ENCODE measurements around the gene ATG16L1. TPM values are rescaled to one million over a fixed set of nuclear protein-coding genes. Genes with fewer than 3 reads are reported as not detected.

The ATG16L1 gene
- total RNA-seq, 6 experiments from 2014 or later: 14.7 to 20.2 (median 17.9) TPM

DNA sequence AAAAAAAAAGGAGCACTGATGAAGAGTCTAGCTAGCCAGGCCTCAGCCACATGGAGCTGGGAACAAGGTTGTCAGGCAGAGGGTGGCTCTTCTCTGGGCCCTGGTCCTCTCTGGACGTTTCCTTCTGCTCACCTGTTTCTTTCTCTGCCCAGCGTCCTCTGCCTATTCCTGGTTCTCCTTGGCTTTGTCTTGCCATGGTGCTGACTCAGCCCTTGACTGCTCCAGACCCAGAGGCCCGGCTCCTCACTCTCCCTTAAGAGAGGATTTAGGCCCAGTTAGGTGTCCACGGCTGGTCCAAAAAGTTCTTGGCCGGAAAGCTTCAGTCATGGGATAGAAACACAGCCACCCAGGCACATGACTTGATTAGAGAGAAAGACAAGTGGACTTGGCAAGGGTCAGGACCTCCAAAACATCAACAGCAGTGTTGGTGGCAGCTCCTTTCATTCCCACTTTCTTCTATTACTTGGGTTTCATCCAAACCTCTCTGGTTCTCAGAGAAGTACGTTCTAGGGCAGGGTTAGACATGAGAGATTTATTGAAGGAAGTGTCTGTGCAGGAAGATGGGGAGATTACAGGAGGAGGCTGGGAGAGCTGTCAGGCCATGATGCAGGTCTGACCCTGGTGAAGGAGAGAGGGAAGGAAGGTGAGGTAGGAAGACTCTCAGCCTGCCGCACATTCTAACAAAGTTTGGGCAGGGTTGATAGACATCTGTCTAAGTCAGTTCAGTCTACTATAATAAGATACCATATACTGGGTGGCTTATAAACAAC, 14.5 kb upstream of the ATG16L1 start:
- H3K27me3 ChIP-seq: no peaks in the 10 kb centered on the region
- no peak for DNase-seq
- no peaks in the 10 kb centered on the region for H3K9me3 ChIP-seq
- WGBS (ENCODE audit: insufficient coverage, low coverage, low lambda C conversion rate, missing lambda C conversion rate): 91% methylated on average over 6 of the region's 7 CpGs
- no peaks in the 10 kb centered on the region for H3K4me1 ChIP-seq
- TF ChIP-seq, protein P1, sequence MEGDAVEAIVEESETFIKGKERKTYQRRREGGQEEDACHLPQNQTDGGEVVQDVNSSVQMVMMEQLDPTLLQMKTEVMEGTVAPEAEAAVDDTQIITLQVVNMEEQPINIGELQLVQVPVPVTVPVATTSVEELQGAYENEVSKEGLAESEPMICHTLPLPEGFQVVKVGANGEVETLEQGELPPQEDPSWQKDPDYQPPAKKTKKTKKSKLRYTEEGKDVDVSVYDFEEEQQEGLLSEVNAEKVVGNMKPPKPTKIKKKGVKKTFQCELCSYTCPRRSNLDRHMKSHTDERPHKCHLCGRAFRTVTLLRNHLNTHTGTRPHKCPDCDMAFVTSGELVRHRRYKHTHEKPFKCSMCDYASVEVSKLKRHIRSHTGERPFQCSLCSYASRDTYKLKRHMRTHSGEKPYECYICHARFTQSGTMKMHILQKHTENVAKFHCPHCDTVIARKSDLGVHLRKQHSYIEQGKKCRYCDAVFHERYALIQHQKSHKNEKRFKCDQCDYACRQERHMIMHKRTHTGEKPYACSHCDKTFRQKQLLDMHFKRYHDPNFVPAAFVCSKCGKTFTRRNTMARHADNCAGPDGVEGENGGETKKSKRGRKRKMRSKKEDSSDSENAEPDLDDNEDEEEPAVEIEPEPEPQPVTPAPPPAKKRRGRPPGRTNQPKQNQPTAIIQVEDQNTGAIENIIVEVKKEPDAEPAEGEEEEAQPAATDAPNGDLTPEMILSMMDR (IDR thresholded peaks at IDR 0.05): no peak
- TF ChIP-seq POLR2A (IDR thresholded peaks at IDR 0.05): no peak
- H3K27ac ChIP-seq: no peak overlapping the region
- H3K36me3 ChIP-seq: no peaks in the 10 kb centered on the region
- intact Hi-C loops (cut with DNase I): no loop called here
- no peak overlapping the region for H3K4me3 ChIP-seq
- ATAC-seq: no peak

DNA sequence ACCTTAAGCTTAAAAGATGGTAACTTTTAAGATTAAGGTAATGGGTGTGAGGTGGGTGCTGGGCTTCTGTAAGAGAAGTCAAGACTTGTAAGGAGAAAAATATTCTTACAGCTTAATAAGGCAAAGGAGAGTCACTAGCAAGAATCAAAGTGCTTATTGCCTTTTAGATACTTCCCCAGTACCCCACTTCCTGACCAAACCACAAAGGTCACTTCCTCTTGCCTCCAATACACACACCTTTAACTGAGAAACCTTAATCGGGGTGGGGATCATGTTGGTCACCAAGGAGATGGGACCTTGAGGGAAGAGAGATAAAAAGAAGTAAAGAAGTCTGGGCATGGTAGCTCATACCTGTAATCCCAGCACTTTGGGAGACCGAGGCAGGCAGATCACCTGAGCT, 10.6 kb upstream of the ATG16L1 start:
- no peak overlapping the region for H3K27ac ChIP-seq
- no peaks in the 10 kb centered on the region for H3K27me3 ChIP-seq
- no peak for DNase-seq
- intact Hi-C loops (cut with DNase I): no loop called here
- H3K4me1 ChIP-seq: no peaks in the 10 kb centered on the region
- H3K9me3 ChIP-seq: no peaks in the 10 kb centered on the region
- H3K36me3 ChIP-seq: no peaks in the 10 kb centered on the region
- TF ChIP-seq, protein P1 (IDR thresholded peaks at IDR 0.05): no peak
- TF ChIP-seq POLR2A (IDR thresholded peaks at IDR 0.05): no peak
- WGBS (ENCODE audit: insufficient coverage, low coverage, low lambda C conversion rate, missing lambda C conversion rate): 50% methylated on average over 2 of the region's 2 CpGs
- ATAC-seq: no peak
- no peak overlapping the region for H3K4me3 ChIP-seq

DNA sequence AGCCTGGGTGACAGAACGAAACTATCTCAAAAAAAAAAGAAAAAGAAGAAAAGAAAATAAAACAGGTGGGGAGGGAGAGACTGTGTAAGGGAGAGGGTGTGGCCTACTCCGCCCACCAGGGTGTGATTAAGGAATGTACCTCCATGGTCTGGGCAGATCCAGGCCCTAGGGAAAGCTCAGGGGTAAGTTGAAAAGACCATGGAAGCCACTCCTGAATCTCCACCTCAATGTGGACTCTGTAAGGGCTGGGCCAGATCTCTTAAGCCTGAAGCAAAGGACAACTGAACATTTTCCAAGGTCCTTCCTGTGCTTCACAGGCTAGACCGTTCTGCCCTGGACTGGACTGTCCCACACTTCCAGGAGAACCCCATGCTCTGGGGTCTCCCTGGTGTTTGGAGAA, 9.7 kb upstream of the ATG16L1 start:
- Histone ChIP-seq H3K4me3 (no peak overlapping the region), H3K9me3 (no peaks in the 10 kb centered on the region), H3K4me1 (no peaks in the 10 kb centered on the region), H3K27ac (no peak overlapping the region), H3K36me3 (no peaks in the 10 kb centered on the region), H3K27me3 (no peaks in the 10 kb centered on the region)
- TF ChIP-seq, protein P1 (IDR thresholded peaks at IDR 0.05): no peak
- TF ChIP-seq POLR2A (IDR thresholded peaks at IDR 0.05): no peak
- WGBS (ENCODE audit: insufficient coverage, low coverage, low lambda C conversion rate, missing lambda C conversion rate): 60% methylated on average over 2 of the region's 3 CpGs
- DNase-seq (no peak), ATAC-seq (no peak)
- intact Hi-C loops (cut with DNase I): no loop called here

DNA sequence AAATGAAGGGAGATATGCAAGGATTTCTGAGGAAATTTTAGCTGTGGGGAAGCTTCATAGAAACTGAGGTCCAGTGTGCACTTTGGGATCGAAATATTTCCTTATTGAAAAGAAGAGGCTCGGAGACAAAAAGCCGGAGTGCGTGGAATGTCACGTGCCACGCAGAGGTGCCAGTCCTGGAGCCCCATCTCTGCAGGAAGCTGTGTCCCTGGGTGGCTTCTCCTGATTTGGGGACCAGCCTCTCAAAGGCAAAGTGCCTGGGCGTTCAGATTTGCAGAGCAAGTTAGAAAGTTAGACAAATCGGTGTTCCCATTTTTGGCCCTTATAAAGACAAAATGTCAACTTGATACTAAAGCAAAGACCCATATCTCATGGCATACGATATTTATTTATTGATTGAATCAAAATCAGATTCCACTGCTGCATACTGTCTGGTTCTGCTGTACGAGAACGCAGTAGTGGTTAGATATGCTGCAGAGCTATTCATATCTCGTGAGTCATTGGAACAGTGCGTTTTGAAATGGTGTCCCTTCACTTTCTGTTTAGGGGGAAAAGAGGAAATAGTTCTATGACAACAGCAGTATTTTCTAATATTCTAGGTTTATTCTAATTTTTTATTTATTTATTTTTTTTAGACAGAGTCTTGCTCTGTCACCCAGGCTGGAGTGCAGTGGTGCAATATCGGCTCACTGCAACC, 9.1 kb upstream of the ATG16L1 start:
- TF ChIP-seq, protein P1 (IDR thresholded peaks at IDR 0.05): no peak
- no peak for TF ChIP-seq POLR2A (IDR thresholded peaks at IDR 0.05)
- Histone ChIP-seq H3K4me1 (no peaks in the 10 kb centered on the region), H3K27me3 (no peaks in the 10 kb centered on the region), H3K9me3 (no peaks in the 10 kb centered on the region), H3K36me3 (no peaks in the 10 kb centered on the region), H3K4me3 (no peak overlapping the region), H3K27ac (no peak overlapping the region)
- WGBS (ENCODE audit: insufficient coverage, low coverage, low lambda C conversion rate, missing lambda C conversion rate): 52% methylated on average over 13 of the region's 14 CpGs
- peak; percentile 53 to 74 (median 64) for ATAC-seq
- DNase-seq: no peak
- intact Hi-C loops (cut with DNase I): no loop called here

Measured in right lobe of liver (tissue), 6 donors.